Measurements from ENCODE around the gene RAB13. TPM values are rescaled to one million over a fixed set of nuclear protein-coding genes. Genes with fewer than 3 reads are reported as not detected.

The RAB13 gene
- total RNA-seq, 1 experiment from 2014 or later = 122 TPM

GRCh38 chr1:153942766-153943549, 43.2 kb downstream of the RAB13 start:
- Histone ChIP-seq H3K79me2 (ENCODE audit: insufficient read depth, low read length) (no peaks in the 10 kb centered on the region), H2BK12ac (ENCODE audit: insufficient read length, low read depth, low read length) (no peak overlapping the region), H4K91ac (ENCODE audit: insufficient read length, low read depth, low read length) (no peak overlapping the region), H3K27ac (ENCODE audit: insufficient read length, low read depth, low read length) (no peak overlapping the region), H2AK5ac (ENCODE audit: insufficient read length, low read length) (no peak overlapping the region), H2BK120ac (ENCODE audit: low read depth, low read length, poor library complexity, severe bottlenecking) (no peak overlapping the region), H3K79me1 (ENCODE audit: insufficient read depth, low read depth, low read length, poor library complexity, severe bottlenecking) (peaks cover 3% of the 10 kb centered on the region), H3K4me1 (ENCODE audit: insufficient read depth, low read length) (no peaks in the 10 kb centered on the region; the same call in 1 of the 2 replicates), H3K9me3 (ENCODE audit: control insufficient read depth, low read depth, low read length) (no peaks in the 10 kb centered on the region), H2BK20ac (ENCODE audit: low read depth, low read length, poor library complexity, severe bottlenecking) (no peak overlapping the region), H3K56ac (ENCODE audit: insufficient read length, low read depth, low read length) (no peak overlapping the region), H3K27me3 (ENCODE audit: insufficient read depth, low read length) (no peaks in the 10 kb centered on the region), H3K9ac (ENCODE audit: extremely low read depth, insufficient read length, low read length) (no peak overlapping the region), H3K14ac (ENCODE audit: insufficient read depth, low read length) (no peak overlapping the region), H3T11ph (ENCODE audit: low read length) (no peak overlapping the region), H4K8ac (replicated peaks; ENCODE audit: insufficient read length, low read depth, low read length) (no peak overlapping the region), H4K5ac (ENCODE audit: insufficient read length, low read depth, low read length) (no peak overlapping the region), H2BK5ac (ENCODE audit: insufficient read length, low read length) (no peak overlapping the region), H3K4ac (ENCODE audit: low read depth, low read length) (no peak overlapping the region), H3K18ac (ENCODE audit: insufficient read length, low read depth, low read length) (no peak overlapping the region), H3K4me2 (ENCODE audit: insufficient read depth, insufficient read length, low read length) (no peak overlapping the region), H2AFZ (ENCODE audit: low read length) (no peak overlapping the region), H3K23me2 (ENCODE audit: insufficient read length, low read depth, low read length, poor library complexity, severe bottlenecking) (peaks cover 5% of the 10 kb centered on the region), H2BK15ac (ENCODE audit: low read depth, low read length) (no peak overlapping the region), H4K20me1 (ENCODE audit: control insufficient read depth, insufficient read depth, insufficient read length) (no peaks in the 10 kb centered on the region), H3K23ac (ENCODE audit: insufficient read length, low read depth, low read length) (no peak overlapping the region)
- Mint-ChIP-seq H3K27ac (peak overlapping the region in 1 of 3 experiments; percentile 48; a peak in 1 of 7 replicates), H3K27me3 (ENCODE audit: low read depth) (no peaks in the 10 kb centered on the region), H3K4me1 (peaks cover 10 to 17% of the 10 kb centered on the region in 2 experiments), H3K9me3 (no peaks in the 10 kb centered on the region), H3K4me3 (no peak overlapping the region), H3K36me3 (ENCODE audit: insufficient read depth in 1 of 3, low read depth in 3 of 3) (peaks cover 11 to 50% (median 40%) of the 10 kb centered on the region in 3 experiments)
- DNase-seq = no peak
- no CpG with 5 or more reads among the region's 11 CpGs for WGBS (ENCODE audit: extremely low coverage, insufficient read length, low lambda C conversion rate)
- TF ChIP-seq CTCF (conservative IDR thresholded peaks at IDR 0.05) = no peak

Measured in H9 (cell line).